Activated CD4-positive, alpha-beta T cell treated with anti-CD3 and anti-CD28 coated beads for 24 hours (primary cell): ENCODE results near the gene GMPS.
"Not testable (repeated sequence)": the region's sequence is repeated elsewhere in the genome, so short reads cannot be mapped to it uniquely, and the experiment has no call there.

Experiments
- DNase-seq, 2 donors: peaks; one replicate each; pipeline ENCODE4 v3.0.0-alpha.2; 2020; ENCODE audit warnings: low read depth in 2 of 2

Gene GMPS

GRCh38 chr3:155870133-155870944, at the start of gene GMPS:
GMPS (plus strand) TSS chr3:155870650; CDS start chr3:155870871, 221 bp downstream.
- peak; percentile 89 to 92 for DNase-seq

GRCh38 chr3:155828490-155829098, 41.9 kb upstream of the GMPS start:
- not testable (repeated sequence) for DNase-seq

GRCh38 chr3:155835341-155836071, 34.9 kb upstream of the GMPS start:
- DNase-seq = no peak

- no peak for DNase-seq
Measured at GRCh38 chr3:155843569-155843968, 26.9 kb upstream of the GMPS start.

GRCh38 chr3:155846119-155846518, 24.3 kb upstream of the GMPS start:
- DNase-seq = no peak

GRCh38 chr3:155847993-155848392, 22.5 kb upstream of the GMPS start:
- no peak for DNase-seq

GRCh38 chr3:155849404-155849803, 21.0 kb upstream of the GMPS start:
- DNase-seq = not testable (repeated sequence)

- DNase-seq = no peak
Measured at GRCh38 chr3:155852341-155852740, 18.1 kb upstream of the GMPS start.

- no peak for DNase-seq
Measured at GRCh38 chr3:155853214-155854140, 17.0 kb upstream of the GMPS start.

- peak; percentile 94 to 95 for DNase-seq
Measured at GRCh38 chr3:155854141-155854940, 16.1 kb upstream of the GMPS start, which contains the start of gene SLC33A1. SLC33A1 (minus strand) TSS chr3:155854427; CDS start chr3:155853997, 430 bp downstream.

GRCh38 chr3:155859859-155860258, 10.6 kb upstream of the GMPS start:
- no peak for DNase-seq

- not testable (repeated sequence) for DNase-seq
Measured at GRCh38 chr3:155860424-155860823, 10.0 kb upstream of the GMPS start.

- no peak for DNase-seq
Measured at GRCh38 chr3:155861476-155862183, 8.8 kb upstream of the GMPS start.

GRCh38 chr3:155862290-155862982, 8.0 kb upstream of the GMPS start:
- DNase-seq = peak; percentile 27 to 39

- no peak for DNase-seq
Measured at GRCh38 chr3:155863072-155863784, 7.2 kb upstream of the GMPS start.

GRCh38 chr3:155869691-155870090, 759 bp upstream of the GMPS start:
- DNase-seq = no peak

GRCh38 chr3:155870945-155871745, 695 bp downstream of the GMPS start:
- no peak for DNase-seq

- no peak for DNase-seq
Measured at GRCh38 chr3:155871746-155872158, 1.3 kb downstream of the GMPS start.
